Measurements from ENCODE around the gene BOLA3.

GRCh38 chr2:74155830-74156229 is 8.1 kb upstream of the BOLA3 start:
- TF ChIP-seq, protein P1, sequence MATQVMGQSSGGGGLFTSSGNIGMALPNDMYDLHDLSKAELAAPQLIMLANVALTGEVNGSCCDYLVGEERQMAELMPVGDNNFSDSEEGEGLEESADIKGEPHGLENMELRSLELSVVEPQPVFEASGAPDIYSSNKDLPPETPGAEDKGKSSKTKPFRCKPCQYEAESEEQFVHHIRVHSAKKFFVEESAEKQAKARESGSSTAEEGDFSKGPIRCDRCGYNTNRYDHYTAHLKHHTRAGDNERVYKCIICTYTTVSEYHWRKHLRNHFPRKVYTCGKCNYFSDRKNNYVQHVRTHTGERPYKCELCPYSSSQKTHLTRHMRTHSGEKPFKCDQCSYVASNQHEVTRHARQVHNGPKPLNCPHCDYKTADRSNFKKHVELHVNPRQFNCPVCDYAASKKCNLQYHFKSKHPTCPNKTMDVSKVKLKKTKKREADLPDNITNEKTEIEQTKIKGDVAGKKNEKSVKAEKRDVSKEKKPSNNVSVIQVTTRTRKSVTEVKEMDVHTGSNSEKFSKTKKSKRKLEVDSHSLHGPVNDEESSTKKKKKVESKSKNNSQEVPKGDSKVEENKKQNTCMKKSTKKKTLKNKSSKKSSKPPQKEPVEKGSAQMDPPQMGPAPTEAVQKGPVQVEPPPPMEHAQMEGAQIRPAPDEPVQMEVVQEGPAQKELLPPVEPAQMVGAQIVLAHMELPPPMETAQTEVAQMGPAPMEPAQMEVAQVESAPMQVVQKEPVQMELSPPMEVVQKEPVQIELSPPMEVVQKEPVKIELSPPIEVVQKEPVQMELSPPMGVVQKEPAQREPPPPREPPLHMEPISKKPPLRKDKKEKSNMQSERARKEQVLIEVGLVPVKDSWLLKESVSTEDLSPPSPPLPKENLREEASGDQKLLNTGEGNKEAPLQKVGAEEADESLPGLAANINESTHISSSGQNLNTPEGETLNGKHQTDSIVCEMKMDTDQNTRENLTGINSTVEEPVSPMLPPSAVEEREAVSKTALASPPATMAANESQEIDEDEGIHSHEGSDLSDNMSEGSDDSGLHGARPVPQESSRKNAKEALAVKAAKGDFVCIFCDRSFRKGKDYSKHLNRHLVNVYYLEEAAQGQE (IDR thresholded peaks at IDR 0.05; ENCODE audit: low read depth, low read length) = no peak
- TF ChIP-seq EP300 (IDR thresholded peaks at IDR 0.05; ENCODE audit: borderline replicate concordance in 1 of 2, control insufficient read depth in 1 of 2, low read depth in 2 of 2, low read length in 2 of 2) (no peak), MYC (IDR thresholded peaks at IDR 0.05; ENCODE audit: insufficient read depth, insufficient read length, insufficient replicate concordance, low read length, severe bottlenecking) (no peak), SMAD1 (IDR thresholded peaks at IDR 0.05; ENCODE audit: low read depth, partially characterized antibody) (no peak), CHD1 (IDR thresholded peaks at IDR 0.05; ENCODE audit: low read depth, low read length) (no peak), POLR2A (IDR thresholded peaks at IDR 0.05; ENCODE audit: low read depth, low read length) (no peak), POLR2AphosphoS5 (IDR thresholded peaks at IDR 0.05; ENCODE audit: low read length) (no peak), PML (IDR thresholded peaks at IDR 0.05; ENCODE audit: low read length) (no peak)
- TF ChIP-seq, protein P2, sequence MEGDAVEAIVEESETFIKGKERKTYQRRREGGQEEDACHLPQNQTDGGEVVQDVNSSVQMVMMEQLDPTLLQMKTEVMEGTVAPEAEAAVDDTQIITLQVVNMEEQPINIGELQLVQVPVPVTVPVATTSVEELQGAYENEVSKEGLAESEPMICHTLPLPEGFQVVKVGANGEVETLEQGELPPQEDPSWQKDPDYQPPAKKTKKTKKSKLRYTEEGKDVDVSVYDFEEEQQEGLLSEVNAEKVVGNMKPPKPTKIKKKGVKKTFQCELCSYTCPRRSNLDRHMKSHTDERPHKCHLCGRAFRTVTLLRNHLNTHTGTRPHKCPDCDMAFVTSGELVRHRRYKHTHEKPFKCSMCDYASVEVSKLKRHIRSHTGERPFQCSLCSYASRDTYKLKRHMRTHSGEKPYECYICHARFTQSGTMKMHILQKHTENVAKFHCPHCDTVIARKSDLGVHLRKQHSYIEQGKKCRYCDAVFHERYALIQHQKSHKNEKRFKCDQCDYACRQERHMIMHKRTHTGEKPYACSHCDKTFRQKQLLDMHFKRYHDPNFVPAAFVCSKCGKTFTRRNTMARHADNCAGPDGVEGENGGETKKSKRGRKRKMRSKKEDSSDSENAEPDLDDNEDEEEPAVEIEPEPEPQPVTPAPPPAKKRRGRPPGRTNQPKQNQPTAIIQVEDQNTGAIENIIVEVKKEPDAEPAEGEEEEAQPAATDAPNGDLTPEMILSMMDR (IDR thresholded peaks at IDR 0.05 in 2 of 3, conservative IDR thresholded peaks at IDR 0.05 in 1 of 3; ENCODE audit: control insufficient read depth in 2 of 3, extremely low read depth in 1 of 3, insufficient read depth in 1 of 3, low read depth in 3 of 3, low read length in 3 of 3) = no peak
